Measurements from ENCODE around the gene CUEDC2.
A peak's percentile ranks its signal among the peaks of the same experiment; 100 is the strongest.

CUEDC2 gene

DNA sequence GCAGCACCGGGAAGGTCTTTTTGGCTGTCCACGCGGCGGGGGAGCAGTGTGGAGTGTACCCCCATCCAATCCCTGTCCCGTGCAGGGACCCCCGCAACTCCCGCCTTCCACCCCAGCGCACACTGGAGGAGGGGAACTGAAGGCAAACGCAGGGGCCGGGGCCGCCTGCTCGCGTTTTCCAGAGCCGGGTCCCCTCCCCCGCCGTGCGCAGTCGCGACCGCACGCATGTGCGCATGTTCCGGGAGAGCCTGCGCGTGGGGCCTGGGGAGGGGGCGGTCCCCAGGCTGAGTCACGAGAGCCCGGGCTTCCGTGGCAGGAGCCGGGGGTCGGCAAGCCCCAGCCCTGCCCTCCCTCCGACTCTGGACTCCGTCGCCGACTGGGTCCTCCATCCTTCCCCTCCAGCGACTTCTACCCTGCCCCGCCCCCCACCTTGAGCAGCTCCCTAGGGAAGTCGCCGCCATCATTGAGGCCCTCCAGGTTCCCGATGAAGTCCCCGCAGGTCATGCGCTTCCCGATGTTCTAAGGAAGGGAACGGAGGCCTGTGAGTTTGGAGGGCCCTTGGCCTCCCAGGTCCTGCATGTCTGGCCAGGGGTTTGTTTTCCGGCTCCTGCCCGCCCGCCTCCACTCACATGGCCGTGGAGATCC lies 21.8 kb downstream of the CUEDC2 start:
- TF ChIP-seq, protein P1, sequence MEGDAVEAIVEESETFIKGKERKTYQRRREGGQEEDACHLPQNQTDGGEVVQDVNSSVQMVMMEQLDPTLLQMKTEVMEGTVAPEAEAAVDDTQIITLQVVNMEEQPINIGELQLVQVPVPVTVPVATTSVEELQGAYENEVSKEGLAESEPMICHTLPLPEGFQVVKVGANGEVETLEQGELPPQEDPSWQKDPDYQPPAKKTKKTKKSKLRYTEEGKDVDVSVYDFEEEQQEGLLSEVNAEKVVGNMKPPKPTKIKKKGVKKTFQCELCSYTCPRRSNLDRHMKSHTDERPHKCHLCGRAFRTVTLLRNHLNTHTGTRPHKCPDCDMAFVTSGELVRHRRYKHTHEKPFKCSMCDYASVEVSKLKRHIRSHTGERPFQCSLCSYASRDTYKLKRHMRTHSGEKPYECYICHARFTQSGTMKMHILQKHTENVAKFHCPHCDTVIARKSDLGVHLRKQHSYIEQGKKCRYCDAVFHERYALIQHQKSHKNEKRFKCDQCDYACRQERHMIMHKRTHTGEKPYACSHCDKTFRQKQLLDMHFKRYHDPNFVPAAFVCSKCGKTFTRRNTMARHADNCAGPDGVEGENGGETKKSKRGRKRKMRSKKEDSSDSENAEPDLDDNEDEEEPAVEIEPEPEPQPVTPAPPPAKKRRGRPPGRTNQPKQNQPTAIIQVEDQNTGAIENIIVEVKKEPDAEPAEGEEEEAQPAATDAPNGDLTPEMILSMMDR (IDR thresholded peaks at IDR 0.05; ENCODE audit: insufficient read depth, low read length, missing control alignments), result no peak
- H3K4me3 ChIP-seq (ENCODE audit: low read depth, low read length), result peak overlapping the region; percentile 46
- CTCF ChIA-PET, result interaction anchor here (0.6 to 10.3 kb wide), 5 partner anchors 11 to 191 kb away, joined by 3 to 161 read pairs (median 8); partner anchors contain the start of genes FBXL15 and NFKB2
- POLR2A ChIA-PET, result no interaction called here
- no peak for DNase-seq (ENCODE audit: low read depth, low spot score)

DNA sequence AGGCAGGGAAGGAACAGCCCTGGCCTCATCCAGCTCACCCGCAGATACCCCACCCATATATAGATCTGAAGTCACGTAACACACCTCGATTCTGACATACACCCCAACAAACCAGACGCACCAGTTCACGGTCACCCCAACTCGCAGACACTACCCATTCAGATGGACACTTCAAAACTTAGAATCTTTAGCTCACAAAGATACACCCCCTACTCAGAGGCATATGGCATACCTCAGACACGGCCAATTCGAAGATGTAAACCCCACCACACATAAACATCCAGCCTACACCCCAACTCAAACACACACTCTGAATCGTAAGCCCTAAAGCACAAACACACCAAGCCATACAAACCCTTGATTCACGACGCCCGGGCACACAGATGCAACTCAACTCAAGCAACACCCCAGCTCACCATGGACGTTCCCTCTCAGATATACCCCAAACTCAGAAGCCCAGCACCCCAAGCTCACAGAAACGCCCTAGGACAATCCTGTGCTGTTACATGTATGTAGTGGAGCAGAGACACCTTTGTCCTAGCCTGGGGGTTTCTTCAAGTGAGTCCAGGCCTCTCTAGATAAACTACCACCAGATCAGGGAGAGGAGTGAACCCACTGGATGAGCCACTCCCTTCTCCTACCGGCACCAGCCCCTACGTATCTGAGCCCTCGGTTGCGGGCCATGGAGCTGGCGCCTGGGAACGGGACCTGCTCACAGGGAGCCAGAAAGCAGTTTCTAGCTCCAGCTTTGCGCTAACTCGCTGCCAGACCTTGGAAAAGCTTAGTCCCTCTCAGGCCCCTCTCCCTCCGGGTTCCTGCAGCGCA lies 22.6 kb downstream of the CUEDC2 start:
- H3K4me3 ChIP-seq (ENCODE audit: low read depth, low read length), result peak overlapping the region; percentile 46
- TF ChIP-seq, protein P1 (IDR thresholded peaks at IDR 0.05; ENCODE audit: insufficient read depth, low read length, missing control alignments), result no peak
- POLR2A ChIA-PET, result no interaction called here
- CTCF ChIA-PET, result interaction anchor here (0.6 to 10.3 kb wide), 5 partner anchors 12 to 191 kb away, joined by 3 to 161 read pairs (median 8); partner anchors contain the start of genes FBXL15 and NFKB2
- no peak for DNase-seq (ENCODE audit: low read depth, low spot score)

DNA sequence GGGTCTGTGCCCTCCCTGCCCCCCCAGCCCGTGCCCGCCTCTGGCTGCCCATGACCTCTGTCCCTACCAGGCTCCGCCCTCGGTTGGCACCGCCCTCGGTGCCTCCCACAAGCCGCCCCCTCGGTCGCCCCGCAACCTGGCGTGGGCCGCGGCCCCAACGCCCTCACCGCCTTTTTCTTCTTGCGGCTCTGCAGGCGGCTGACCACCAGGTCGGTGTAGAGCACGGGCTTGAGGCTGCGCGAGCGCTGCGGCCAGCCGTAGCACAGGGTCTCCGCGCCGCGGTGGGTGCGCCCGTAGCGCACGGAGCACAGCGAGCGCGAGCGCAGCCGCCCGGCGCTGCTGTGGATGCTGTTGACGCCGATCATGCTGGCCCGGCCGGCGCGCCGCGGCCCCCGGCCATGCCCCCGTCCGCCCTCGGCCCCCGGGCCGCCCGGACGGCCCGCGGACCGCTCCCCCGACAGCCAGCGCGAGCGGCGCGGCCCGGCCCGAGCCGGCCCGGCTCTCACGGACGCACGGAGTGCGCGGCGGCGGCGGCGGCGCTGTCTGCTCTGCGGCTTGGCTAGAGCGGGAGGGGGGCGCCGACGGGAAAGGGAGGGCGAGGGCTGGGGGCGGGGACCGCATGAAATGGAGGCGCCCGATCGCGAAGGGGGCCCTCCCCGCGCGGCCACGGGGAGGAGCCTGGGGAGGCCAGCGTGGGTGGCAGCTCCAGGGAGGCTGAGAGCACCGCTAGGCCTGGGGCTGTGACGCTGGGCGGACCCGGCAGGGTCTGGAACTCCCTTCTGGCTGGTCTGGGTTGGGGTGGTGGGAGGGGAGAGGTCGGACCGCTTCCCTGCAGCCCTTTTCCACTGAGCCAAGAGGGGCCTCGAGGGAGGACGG lies 23.4 kb downstream of the CUEDC2 start:
- peak overlapping the region; percentile 52 for H3K4me3 ChIP-seq (ENCODE audit: low read depth, low read length)
- DNase-seq (ENCODE audit: low read depth, low spot score), result no peak
- CTCF ChIA-PET, result interaction anchor here (2.8 to 10.3 kb wide), 3 partner anchors 11 to 178 kb away, joined by 8 to 161 read pairs (median 33); partner anchors contain the start of genes FBXL15 and NFKB2
- POLR2A ChIA-PET, result no interaction called here
- TF ChIP-seq, protein P1 (IDR thresholded peaks at IDR 0.05; ENCODE audit: insufficient read depth, low read length, missing control alignments), result no peak

DNA sequence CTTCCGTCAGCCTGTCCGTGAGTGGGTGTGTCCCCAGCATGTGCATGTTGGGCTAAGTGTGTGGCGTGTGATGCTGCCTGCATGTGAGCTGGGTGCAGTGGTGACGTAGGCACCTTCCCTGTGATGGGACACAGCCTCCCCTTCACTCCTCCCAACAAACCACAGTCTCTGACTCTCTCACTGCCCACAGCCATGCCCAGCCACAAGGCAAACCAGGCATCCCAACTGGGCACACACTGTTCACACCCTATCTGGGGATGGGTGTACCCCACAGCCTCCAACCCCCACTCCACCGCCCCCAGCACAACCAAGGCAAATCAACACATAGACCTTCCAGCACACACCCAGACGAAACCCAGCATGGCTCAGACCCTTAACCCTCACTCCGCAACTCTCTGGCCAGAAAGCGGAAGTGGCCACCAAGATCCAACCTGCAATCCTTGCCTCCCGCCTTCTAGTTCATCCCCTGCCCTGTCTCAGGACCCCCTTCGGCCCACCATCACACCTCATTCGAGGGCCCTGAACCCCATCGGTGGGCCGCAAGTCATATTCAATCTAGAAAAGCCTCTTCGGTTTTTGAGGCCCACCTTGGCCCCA lies 24.1 kb downstream of the CUEDC2 start:
- TF ChIP-seq, protein P1 (IDR thresholded peaks at IDR 0.05; ENCODE audit: insufficient read depth, low read length, missing control alignments), result no peak
- no peak for DNase-seq (ENCODE audit: low read depth, low spot score)
- ChIA-PET POLR2A (interaction anchor here (0.7 kb wide), 1 partner anchor 24 kb away, joined by 4 read pairs; the partner anchor contains the start of gene CUEDC2), CTCF (interaction anchor here (1.5 to 16.2 kb wide), 3 partner anchors 9 to 239 kb away, joined by 6 to 407 read pairs (median 8); partner anchors contain the start of gene ELOVL3)
- H3K4me3 ChIP-seq (ENCODE audit: low read depth, low read length), result peak overlapping the region; percentile 52

DNA sequence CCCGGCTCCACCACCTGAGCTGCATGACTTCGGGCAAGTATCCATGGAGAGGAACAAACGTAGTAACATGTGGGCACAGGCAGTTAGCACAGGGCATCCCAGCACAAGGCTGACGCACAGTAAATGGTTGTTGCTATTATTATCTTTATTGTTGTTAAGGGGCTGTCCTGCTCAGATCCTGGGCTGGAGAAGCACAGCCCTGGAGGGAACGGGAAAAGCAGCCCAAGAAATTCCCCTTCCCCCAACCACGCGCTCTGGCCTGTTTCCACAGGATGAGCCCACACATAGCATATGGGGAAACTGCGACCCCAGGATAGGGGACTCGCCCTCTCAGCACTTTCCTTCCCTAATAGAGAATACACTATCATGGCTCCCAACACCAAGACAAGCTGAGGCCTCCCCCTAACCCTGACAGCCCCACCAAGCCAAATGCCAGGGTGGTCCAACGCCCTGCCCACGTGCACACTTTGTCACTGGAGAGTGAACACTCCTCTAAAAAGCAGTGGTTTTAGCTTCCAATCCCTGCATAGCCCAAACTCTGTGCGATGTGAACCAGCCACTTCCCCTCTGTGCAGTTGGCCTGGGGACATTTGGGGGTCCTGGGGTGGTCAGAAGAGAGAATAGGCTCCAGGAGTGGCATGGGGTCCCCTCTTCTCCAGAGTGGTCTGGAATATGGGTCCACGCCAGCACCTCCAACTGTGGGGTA lies 24.8 kb downstream of the CUEDC2 start:
- POLR2A ChIA-PET, result interaction anchor here (0.7 kb wide), 1 partner anchor 25 kb away, joined by 4 read pairs; the partner anchor contains the start of gene CUEDC2
- CTCF ChIA-PET, result interaction anchor here (1.5 to 16.2 kb wide), 4 partner anchors 8 to 238 kb away, joined by 6 to 407 read pairs (median 8); partner anchors contain the start of gene ELOVL3

More for the DNA sequence above, 24.8 kb downstream of the CUEDC2 start:
- TF ChIP-seq, protein P1 (IDR thresholded peaks at IDR 0.05; ENCODE audit: insufficient read depth, low read length, missing control alignments), result no peak
- H3K4me3 ChIP-seq (ENCODE audit: low read depth, low read length), result no peak overlapping the region
- no peak for DNase-seq (ENCODE audit: low read depth, low spot score)
